Neural crest cell (in vitro differentiated cells): ENCODE measurements around the gene ST6GAL1. TPM values are rescaled to one million over a fixed set of nuclear protein-coding genes. Genes with fewer than 3 reads are reported as not detected.
A peak's percentile ranks its signal among the peaks of the same experiment; 100 is the strongest.

Source experiments
- DNase-seq: peaks from one replicate; pipeline ENCODE4 v3.0.0; 2021; ENCODE audit warnings: low read depth, mixed read lengths, low spot score
- H3K27ac Mint-ChIP-seq: one replicate; pipeline ENCODE4 v1.8.0; 2021; ENCODE audit warnings: mild to moderate bottlenecking, mixed read lengths; ENCODE audit not compliant: unreplicated experiment
- H3K27me3 Mint-ChIP-seq: 2 replicates; pipeline ENCODE4 v1.8.0; 2021; ENCODE audit warnings: low read depth, mild to moderate bottlenecking, mixed read lengths
- H3K36me3 Mint-ChIP-seq: 2 replicates; pipeline ENCODE4 v1.8.0; 2021; ENCODE audit warnings: low read depth, mild to moderate bottlenecking, mixed read lengths
- H3K4me1 Mint-ChIP-seq: 2 replicates; pipeline ENCODE4 v1.8.0; 2021; ENCODE audit warnings: mixed read lengths
- H3K4me3 Mint-ChIP-seq: one replicate; pipeline ENCODE4 v1.8.0; 2021; ENCODE audit warnings: mild to moderate bottlenecking, mixed read lengths
- H3K9me3 Mint-ChIP-seq: 2 replicates; pipeline ENCODE4 v1.8.0; 2021; ENCODE audit warnings: mixed read lengths
- total RNA-seq: library from RNA; stranded (reverse); gene quantifications from 2 replicates; pipeline ENCODE4 v1.2.1, GENCODE V29; 2021
- TF ChIP-seq, protein P1 (sequence below): fragments of 200-600 bp; sonication (generic); conservative IDR thresholded peaks from 2 replicates; pipeline ENCODE4 v1.5.0; 2021; ENCODE audit warnings: antibody characterized with exemption, mild to moderate bottlenecking

Gene ST6GAL1
- total RNA-seq, 1 donor from 2014 or later, result 32.6 TPM

- peaks cover 27% of the 10 kb centered on the region for H3K36me3 Mint-ChIP-seq
- H3K9me3 Mint-ChIP-seq, result peaks cover 20% of the 10 kb centered on the region
- H3K4me1 Mint-ChIP-seq, result no peaks in the 10 kb centered on the region
- H3K27me3 Mint-ChIP-seq, result no peaks in the 10 kb centered on the region
- TF ChIP-seq, protein P1, sequence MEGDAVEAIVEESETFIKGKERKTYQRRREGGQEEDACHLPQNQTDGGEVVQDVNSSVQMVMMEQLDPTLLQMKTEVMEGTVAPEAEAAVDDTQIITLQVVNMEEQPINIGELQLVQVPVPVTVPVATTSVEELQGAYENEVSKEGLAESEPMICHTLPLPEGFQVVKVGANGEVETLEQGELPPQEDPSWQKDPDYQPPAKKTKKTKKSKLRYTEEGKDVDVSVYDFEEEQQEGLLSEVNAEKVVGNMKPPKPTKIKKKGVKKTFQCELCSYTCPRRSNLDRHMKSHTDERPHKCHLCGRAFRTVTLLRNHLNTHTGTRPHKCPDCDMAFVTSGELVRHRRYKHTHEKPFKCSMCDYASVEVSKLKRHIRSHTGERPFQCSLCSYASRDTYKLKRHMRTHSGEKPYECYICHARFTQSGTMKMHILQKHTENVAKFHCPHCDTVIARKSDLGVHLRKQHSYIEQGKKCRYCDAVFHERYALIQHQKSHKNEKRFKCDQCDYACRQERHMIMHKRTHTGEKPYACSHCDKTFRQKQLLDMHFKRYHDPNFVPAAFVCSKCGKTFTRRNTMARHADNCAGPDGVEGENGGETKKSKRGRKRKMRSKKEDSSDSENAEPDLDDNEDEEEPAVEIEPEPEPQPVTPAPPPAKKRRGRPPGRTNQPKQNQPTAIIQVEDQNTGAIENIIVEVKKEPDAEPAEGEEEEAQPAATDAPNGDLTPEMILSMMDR, result no peak
- peak overlapping the region; percentile 22 for H3K27ac Mint-ChIP-seq
- DNase-seq, result no peak
- H3K4me3 Mint-ChIP-seq, result no peak overlapping the region
Measured at GRCh38 chr3:187102073-187102634, 171.8 kb downstream of the ST6GAL1 start.

DNA sequence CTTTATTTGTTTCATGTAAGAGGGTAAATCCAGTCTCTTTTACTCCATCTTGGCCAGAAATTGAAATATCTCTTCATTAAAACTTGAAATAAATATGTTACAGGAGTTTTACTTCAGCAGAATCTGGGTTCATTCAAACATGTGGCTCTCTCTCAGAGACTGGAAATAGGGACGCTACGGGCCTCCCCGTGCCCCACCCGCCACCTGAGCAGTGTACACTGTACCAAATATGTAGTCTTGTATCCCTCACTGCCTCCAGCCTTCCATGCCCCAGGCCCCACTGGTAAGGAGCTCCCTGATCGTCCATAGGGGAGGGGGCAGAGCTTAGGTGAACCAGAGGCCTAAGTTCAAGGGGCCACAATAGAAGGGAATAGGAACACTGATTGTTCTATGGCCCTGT, 172.9 kb downstream of the ST6GAL1 start:
- Mint-ChIP-seq H3K27me3 (no peaks in the 10 kb centered on the region), H3K4me1 (no peaks in the 10 kb centered on the region), H3K4me3 (no peak overlapping the region), H3K36me3 (peaks cover 21% of the 10 kb centered on the region), H3K27ac (no peak overlapping the region), H3K9me3 (peaks cover 13% of the 10 kb centered on the region)
- DNase-seq, result no peak
- TF ChIP-seq, protein P1, result no peak

DNA sequence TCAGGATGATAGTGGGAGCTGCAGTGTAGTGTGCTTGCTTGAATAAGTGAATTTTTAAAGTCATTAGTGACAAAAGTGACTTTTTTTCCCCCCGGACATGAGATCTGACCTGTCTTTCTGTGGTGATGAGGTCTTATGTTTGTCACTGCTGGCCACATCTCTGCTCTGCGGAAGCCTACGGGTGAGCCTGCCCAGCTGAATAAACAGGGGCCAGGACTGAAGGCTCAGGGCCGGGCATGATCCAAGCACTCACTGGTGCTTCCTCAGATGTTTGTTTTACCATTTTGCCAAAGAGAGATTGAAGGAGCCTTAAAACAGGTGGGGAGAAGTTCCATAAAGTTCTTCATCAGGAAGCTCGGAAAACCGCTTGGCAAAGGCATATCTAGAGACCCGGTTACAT, 174.0 kb downstream of the ST6GAL1 start:
- H3K4me3 Mint-ChIP-seq, result no peak overlapping the region
- DNase-seq, result no peak
- peaks cover 5% of the 10 kb centered on the region for H3K9me3 Mint-ChIP-seq
- no peaks in the 10 kb centered on the region for H3K27me3 Mint-ChIP-seq
- H3K4me1 Mint-ChIP-seq, result no peaks in the 10 kb centered on the region
- TF ChIP-seq, protein P1, result no peak
- peaks cover 10% of the 10 kb centered on the region for H3K36me3 Mint-ChIP-seq
- no peak overlapping the region for H3K27ac Mint-ChIP-seq

GRCh38 chr3:187104933-187105332, 174.6 kb downstream of the ST6GAL1 start:
- Mint-ChIP-seq H3K4me3 (no peak overlapping the region), H3K4me1 (no peaks in the 10 kb centered on the region), H3K27ac (no peak overlapping the region), H3K27me3 (no peaks in the 10 kb centered on the region), H3K36me3 (peaks cover 4% of the 10 kb centered on the region), H3K9me3 (no peaks in the 10 kb centered on the region)
- TF ChIP-seq, protein P1, result no peak
- DNase-seq, result no peak

- Mint-ChIP-seq H3K9me3 (no peaks in the 10 kb centered on the region), H3K4me1 (no peaks in the 10 kb centered on the region), H3K36me3 (peaks cover 5% of the 10 kb centered on the region), H3K27ac (no peak overlapping the region), H3K4me3 (no peak overlapping the region), H3K27me3 (no peaks in the 10 kb centered on the region)
- DNase-seq, result no peak
- TF ChIP-seq, protein P1, result no peak
Measured at GRCh38 chr3:187105700-187106099, 175.4 kb downstream of the ST6GAL1 start.
